CD4-positive, alpha-beta T cell treated with Interleukin-6 at 100 ng/mL for 8 hours (primary cell): ENCODE measurements around the gene HOXC13.

Source experiments
- DNase-seq: peaks from one replicate; pipeline ENCODE4 v3.0.0-alpha.2; 2020; ENCODE audit warnings: mixed read lengths, low spot score

Gene HOXC13

GRCh38 chr12:53939141-53940108 is 794 bp downstream of the HOXC13 start:
- DNase-seq: no peak

- DNase-seq: no peak
These were observed 1.9 kb downstream of the HOXC13 start for GRCh38 chr12:53940443-53941014.

GRCh38 chr12:53941187-53941586 is 2.6 kb downstream of the HOXC13 start:
- DNase-seq: no peak

GRCh38 chr12:53941750-53942149 is 3.1 kb downstream of the HOXC13 start:
- no peak for DNase-seq

- no peak for DNase-seq
These were observed 3.9 kb downstream of the HOXC13 start for GRCh38 chr12:53942467-53942997.

- DNase-seq: no peak
These were observed 5.6 kb downstream of the HOXC13 start for GRCh38 chr12:53944209-53944608.

GRCh38 chr12:53944907-53945847 is 6.5 kb downstream of the HOXC13 start:
- no peak for DNase-seq

GRCh38 chr12:53947743-53948142 is 9.1 kb downstream of the HOXC13 start:
- no peak for DNase-seq

- no peak for DNase-seq
These were observed 10.3 kb downstream of the HOXC13 start for GRCh38 chr12:53948650-53949593.

GRCh38 chr12:53949631-53950436 is 11.2 kb downstream of the HOXC13 start:
- no peak for DNase-seq

- DNase-seq: no peak
These were observed 11.8 kb downstream of the HOXC13 start for GRCh38 chr12:53950437-53950773.

GRCh38 chr12:53950789-53951576 is 12.4 kb downstream of the HOXC13 start:
- no peak for DNase-seq

GRCh38 chr12:53951577-53952334 is 13.1 kb downstream of the HOXC13 start:
- DNase-seq: no peak

GRCh38 chr12:53952335-53952694 is 13.7 kb downstream of the HOXC13 start:
- no peak for DNase-seq

GRCh38 chr12:53952871-53953734 is 14.5 kb downstream of the HOXC13 start:
- no peak for DNase-seq

- no peak for DNase-seq
These were observed 15.4 kb downstream of the HOXC13 start for GRCh38 chr12:53953831-53954693.

GRCh38 chr12:53954694-53955035 is 16.0 kb downstream of the HOXC13 start, which contains the start of gene HOXC12:
TSS of gene HOXC12 (plus strand) at chr12:53954903. CDS start at chr12:53954930, 27 bp downstream.
- no peak for DNase-seq
